Pancreas (tissue), 10 donors: ENCODE data around the gene SYK. TPM values are rescaled to one million over a fixed set of nuclear protein-coding genes. Genes with fewer than 3 reads are reported as not detected.

Experiments
- ATAC-seq, 4 donors: fragments of 200-7000 bp; cut with Tn5 transposase; one replicate each; pipeline versions ENCODE4 v1.8.0 to v1.9.1; 2020; ENCODE audit warnings: mild to moderate bottlenecking in 4 of 4, moderate library complexity in 4 of 4
- DNase-seq, 6 donors: peaks; one replicate each; pipeline ENCODE4 v3.0.0-alpha.2; 2020
- FAIRE-seq: peaks from 2 replicates; lab custom pipeline; 2012; peaks lifted over from hg19 to GRCh38; lab: Jason Lieb, UNC
- H3K27ac ChIP-seq, 4 donors: fragments of 200-600 bp; sonication (generic); 1 replicate in 3 of 4; 2 replicates in 1 of 4; pipeline versions ENCODE4 v1.5.0 to v1.8.0; 2020
- H3K27me3 ChIP-seq, 4 donors: fragments of 200-600 bp; one replicate each; pipeline ENCODE4 v1.8.0; 2021
- H3K36me3 ChIP-seq, 3 donors: fragments of 200-600 bp; sonication (generic) in 1 of 3; one replicate each; pipeline versions ENCODE4 v1.5.0 to v1.8.0; 2020 to 2021
- H3K4me1 ChIP-seq, 3 donors: fragments of 200-600 bp; one replicate each; pipeline ENCODE4 v1.8.0; 2021
- H3K4me3 ChIP-seq, 4 donors: fragments of 200-600 bp; sonication (generic) in 2 of 4; one replicate each; pipeline versions ENCODE4 v1.5.0 to v1.8.0; 2020 to 2021
- H3K9me3 ChIP-seq, 4 donors: fragments of 200-600 bp; one replicate each; pipeline ENCODE4 v1.8.0; 2021
- WGBS, 2 donors: extraction: QIAGEN DNeasy Blood & Tissue Kit; methylation state at CpG; one replicate each; pipeline ENCODE4 v1.1.7; 2013; 5-methylcytosine and 5-hydroxymethylcytosine counted together
- intact Hi-C, 3 donors: fragments of 100-400 bp; cut with DNase I; formaldehyde crosslinking; loops; one replicate each; pipeline versions ENCODE4 v1.11.1 to v1.14.2; 2022
- polyA plus RNA-seq, 2 donors: library from polyadenylated mRNA; stranded (reverse); fragments of 200-250 nt; gene quantifications; one replicate each; pipeline ENCODE4 v1.2.3, GENCODE V29; 2013
- total RNA-seq, 6 donors: library from RNA; stranded (reverse); fragmentation: NEBNext Ultra II Directional in 4 of 6; extraction: Animal tissue kit (Norgen Biotek cat#: 25700) in 4 of 6; gene quantifications; one replicate each; pipeline versions ENCODE4 v1.2.1 to v1.2.4, GENCODE V29; 2021 to 2023
- TF ChIP-seq, protein P1 (sequence below), 4 donors: fragments of 200-600 bp; sonication (generic) in 3 of 4; IDR thresholded peaks; one replicate each; pipeline versions ENCODE4 v1.5.0 to v1.8.0; 2021; ENCODE audit warnings: antibody characterized with exemption in 4 of 4
- donor health status: healthy with polysubstance abuse.
- donor health status: DM: no; HTN: no; CAD: no; lungs with moderate emphysema.
- donor health status: DM: no; HTN: no; CAD: no.
- donor health status: control.
- donor health status: control.
- donor health status: Bipolar disorder and iron deficiency.
- donor health status: DM: yes; HTN: yes; CAD: no.
- donor health status: DM: no; HTN: no; CAD: no.
- donor health status: DM: no; HTN: no; CAD: no.
- donor health status: DM: yes; HTN: yes; CAD: no.

Gene SYK
- total and polyA plus RNA-seq, 8 donors: 5.5 to 41.1 (median 11.3) TPM

DNA sequence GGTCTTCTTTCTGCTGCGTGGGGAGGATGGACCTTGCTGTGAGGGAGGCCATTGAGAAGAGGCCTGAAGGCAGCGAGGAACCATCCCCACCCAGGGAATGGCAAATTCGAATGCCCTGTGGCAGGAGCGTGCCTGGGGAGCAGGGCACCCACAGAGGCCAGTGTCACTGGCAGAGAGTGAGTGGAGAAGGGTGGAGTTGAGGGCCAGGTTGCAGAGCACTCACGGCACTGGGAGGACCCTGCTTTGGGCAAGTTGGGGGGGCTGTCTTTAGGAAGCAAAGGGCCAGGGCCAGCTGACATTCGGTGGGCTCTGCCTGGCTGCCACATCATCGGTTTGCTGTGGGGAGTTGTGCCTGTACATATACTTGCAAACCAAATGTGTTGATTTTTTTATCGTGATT is 47.2 kb downstream of the SYK start:
- H3K27me3 ChIP-seq: no peaks in the 10 kb centered on the region
- peaks cover 0 to 5% (median 0%) of the 10 kb centered on the region in 3 donors for H3K36me3 ChIP-seq
- H3K27ac ChIP-seq: no peak overlapping the region
- H3K4me3 ChIP-seq: no peak overlapping the region
- no peaks in the 10 kb centered on the region for H3K9me3 ChIP-seq
- intact Hi-C loops: no loop called here
- H3K4me1 ChIP-seq: no peaks in the 10 kb centered on the region
- DNase-seq (no peak), ATAC-seq (no peak), FAIRE-seq (no peak)
- 88 to 94% methylated on average over 8 of the region's 8 CpGs for WGBS, 2 donors
- TF ChIP-seq, protein P1, sequence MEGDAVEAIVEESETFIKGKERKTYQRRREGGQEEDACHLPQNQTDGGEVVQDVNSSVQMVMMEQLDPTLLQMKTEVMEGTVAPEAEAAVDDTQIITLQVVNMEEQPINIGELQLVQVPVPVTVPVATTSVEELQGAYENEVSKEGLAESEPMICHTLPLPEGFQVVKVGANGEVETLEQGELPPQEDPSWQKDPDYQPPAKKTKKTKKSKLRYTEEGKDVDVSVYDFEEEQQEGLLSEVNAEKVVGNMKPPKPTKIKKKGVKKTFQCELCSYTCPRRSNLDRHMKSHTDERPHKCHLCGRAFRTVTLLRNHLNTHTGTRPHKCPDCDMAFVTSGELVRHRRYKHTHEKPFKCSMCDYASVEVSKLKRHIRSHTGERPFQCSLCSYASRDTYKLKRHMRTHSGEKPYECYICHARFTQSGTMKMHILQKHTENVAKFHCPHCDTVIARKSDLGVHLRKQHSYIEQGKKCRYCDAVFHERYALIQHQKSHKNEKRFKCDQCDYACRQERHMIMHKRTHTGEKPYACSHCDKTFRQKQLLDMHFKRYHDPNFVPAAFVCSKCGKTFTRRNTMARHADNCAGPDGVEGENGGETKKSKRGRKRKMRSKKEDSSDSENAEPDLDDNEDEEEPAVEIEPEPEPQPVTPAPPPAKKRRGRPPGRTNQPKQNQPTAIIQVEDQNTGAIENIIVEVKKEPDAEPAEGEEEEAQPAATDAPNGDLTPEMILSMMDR (IDR thresholded peaks at IDR 0.05): no peak

DNA sequence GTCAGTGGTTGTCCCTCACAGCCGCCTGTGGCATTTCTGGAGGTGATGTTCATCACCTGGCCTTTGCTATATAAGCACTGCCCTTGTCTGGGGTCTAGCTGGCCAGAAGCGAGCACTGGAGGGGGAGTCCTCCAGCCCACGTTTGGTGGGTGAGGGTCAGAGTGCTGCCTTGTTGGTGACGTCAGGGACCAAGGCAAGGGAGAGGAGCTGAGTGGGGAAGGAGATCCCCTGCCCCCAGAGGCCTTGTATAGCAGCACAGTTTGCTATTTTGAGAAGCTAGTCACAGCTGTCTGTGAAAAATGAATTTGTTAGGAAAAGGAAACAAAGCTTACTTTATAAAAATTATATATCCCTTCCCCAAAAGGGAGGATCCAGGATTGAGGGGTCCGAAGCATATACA is 49.8 kb downstream of the SYK start:
- DNase-seq: no peak
- 88 to 96% methylated on average over 5 of the region's 5 CpGs for WGBS, 2 donors
- H3K4me1 ChIP-seq: no peaks in the 10 kb centered on the region
- TF ChIP-seq, protein P1 (IDR thresholded peaks at IDR 0.05): no peak
- intact Hi-C loops: no loop called here
- no peaks in the 10 kb centered on the region for H3K9me3 ChIP-seq
- H3K4me3 ChIP-seq: no peak overlapping the region
- H3K36me3 ChIP-seq: no peaks in the 10 kb centered on the region
- ATAC-seq: no peak
- no peaks in the 10 kb centered on the region for H3K27me3 ChIP-seq
- FAIRE-seq: no peak
- H3K27ac ChIP-seq: no peak overlapping the region

DNA sequence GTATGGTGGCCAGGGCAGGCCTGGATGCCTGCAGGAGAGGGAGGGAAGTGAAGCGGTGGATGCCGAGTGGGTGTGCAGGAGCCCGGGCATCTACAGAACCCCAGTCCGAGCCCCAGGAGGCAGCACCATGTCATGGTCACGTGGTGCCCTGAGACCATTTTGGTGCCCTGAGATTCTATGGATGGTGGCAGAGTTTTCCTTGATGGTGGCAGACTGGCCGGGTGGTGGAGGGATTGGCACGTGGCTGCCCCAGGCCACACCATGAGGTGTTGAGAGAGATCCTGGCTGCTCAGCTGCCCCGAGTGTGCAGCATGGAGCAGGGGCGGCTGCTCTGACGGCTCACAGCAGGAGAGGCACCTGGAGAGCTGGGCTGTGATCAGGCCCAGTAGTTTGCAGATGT is 52.3 kb downstream of the SYK start:
- no peak for ATAC-seq
- H3K36me3 ChIP-seq: no peaks in the 10 kb centered on the region
- no peak overlapping the region for H3K27ac ChIP-seq
- no peaks in the 10 kb centered on the region for H3K4me1 ChIP-seq
- intact Hi-C loops: no loop called here
- no peak for DNase-seq
- H3K4me3 ChIP-seq: no peak overlapping the region
- TF ChIP-seq, protein P1 (IDR thresholded peaks at IDR 0.05): no peak
- no peak for FAIRE-seq
- H3K27me3 ChIP-seq: no peaks in the 10 kb centered on the region
- no peaks in the 10 kb centered on the region for H3K9me3 ChIP-seq
- WGBS, 2 donors: 92 to 93% methylated on average over 10 of the region's 10 CpGs

DNA sequence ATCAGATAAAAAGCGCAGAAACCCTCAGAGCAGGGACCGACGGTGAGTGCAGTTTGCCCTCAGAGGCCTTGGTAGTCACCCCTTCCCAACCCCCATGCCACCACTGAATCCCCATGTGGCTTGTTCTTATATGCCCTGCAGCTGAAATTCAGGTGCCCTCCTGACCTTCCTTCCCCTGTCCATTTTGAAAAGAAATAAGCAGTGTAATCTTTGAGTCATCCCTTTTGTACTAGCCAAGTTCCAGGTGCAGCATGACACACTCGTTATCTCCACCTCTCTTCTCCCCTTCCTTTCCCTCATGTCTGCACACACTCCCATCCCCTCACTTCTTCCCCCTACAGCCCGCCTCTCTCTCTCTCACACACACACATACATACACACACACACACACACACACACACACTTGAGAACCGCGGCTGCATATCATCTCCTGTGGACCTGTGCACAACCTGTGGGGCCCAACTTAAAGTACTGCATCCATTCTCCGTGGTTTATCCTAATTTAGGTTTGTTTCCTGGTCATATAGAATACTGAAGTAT is 53.1 kb downstream of the SYK start:
- intact Hi-C loops: no loop called here
- Histone ChIP-seq H3K4me1 (peaks cover 0 to 2% (median 0%) of the 10 kb centered on the region in 3 donors), H3K36me3 (no peaks in the 10 kb centered on the region), H3K9me3 (no peaks in the 10 kb centered on the region), H3K4me3 (no peak overlapping the region), H3K27me3 (no peaks in the 10 kb centered on the region), H3K27ac (no peak overlapping the region)
- FAIRE-seq: no peak
- ATAC-seq: no peak
- 75 to 86% methylated on average over 8 of the region's 8 CpGs for WGBS, 2 donors
- TF ChIP-seq, protein P1 (IDR thresholded peaks at IDR 0.05): no peak
- no peak for DNase-seq

DNA sequence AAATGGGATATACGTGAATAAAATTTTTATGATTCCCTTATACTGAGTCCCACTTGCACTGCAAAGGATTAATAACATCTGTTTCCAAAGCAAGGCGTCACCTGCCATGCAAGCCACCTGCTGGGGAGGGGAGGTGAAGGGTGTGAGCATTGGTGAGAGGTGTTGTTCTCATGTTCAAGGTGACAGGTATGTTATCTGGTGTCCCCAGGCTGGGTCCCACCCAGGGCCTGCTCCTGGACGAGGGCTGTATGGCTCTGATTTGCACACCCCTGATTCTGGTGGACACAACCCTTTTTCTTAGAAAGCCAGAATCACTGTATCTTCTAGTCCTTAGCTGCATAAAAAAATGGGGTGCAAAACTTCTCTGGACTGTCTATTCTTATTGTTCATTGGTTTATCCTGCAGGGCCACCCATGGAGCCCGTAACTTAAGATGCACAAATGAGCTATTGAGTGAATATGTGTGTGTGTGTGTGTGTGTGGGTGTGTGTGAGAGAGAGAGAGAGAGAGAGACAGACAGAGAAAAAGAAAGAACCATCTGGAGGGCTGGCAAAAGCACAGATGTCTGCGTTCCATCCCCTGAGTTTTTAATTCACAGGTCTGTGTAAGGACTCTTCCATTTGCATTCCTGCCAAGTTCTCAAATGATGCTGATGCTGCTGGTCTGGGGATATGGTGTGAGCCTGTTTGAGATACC is 53.7 kb downstream of the SYK start:
- H3K4me3 ChIP-seq: no peak overlapping the region
- TF ChIP-seq, protein P1 (IDR thresholded peaks at IDR 0.05): no peak
- H3K36me3 ChIP-seq: no peaks in the 10 kb centered on the region
- FAIRE-seq: no peak
- 85 to 87% methylated on average over 5 of the region's 5 CpGs for WGBS, 2 donors
- no peaks in the 10 kb centered on the region for H3K27me3 ChIP-seq
- ATAC-seq: no peak
- no peak for DNase-seq
- intact Hi-C loops: no loop called here
- H3K4me1 ChIP-seq: peaks cover 0 to 4% (median 0%) of the 10 kb centered on the region in 3 donors
- no peaks in the 10 kb centered on the region for H3K9me3 ChIP-seq
- no peak overlapping the region for H3K27ac ChIP-seq
